GM18909 (cell line): ENCODE results near the gene ECT2L.

ENCODE experiments used
- ATAC-seq: cut with Tn5 transposase; IDR thresholded peaks from one replicate; pipeline ENCODE4 v1.9.1; 2021; ENCODE audit warnings: mild to moderate bottlenecking; ENCODE audit not compliant: unreplicated experiment, poor library complexity

The ECT2L gene

DNA sequence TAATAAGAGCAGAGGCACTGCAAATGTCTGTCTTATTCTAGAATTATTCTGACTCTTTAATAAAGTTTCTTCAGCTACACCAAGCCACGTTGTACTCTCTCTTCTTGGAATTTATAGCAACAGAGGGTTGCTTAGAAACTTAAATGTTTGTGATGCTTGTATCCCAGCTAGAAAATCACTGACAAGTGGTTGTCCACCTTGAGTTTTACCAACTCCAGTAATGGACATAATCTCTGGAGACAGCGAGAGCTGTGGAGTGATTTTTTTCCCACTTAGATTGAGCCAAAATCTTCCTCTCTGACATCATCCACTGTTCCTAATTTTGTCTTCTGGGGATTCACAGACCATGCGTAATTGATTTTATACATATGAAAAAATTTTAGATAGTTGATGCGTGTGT lies 8.0 kb downstream of the ECT2L start:
- ATAC-seq, result no peak

DNA sequence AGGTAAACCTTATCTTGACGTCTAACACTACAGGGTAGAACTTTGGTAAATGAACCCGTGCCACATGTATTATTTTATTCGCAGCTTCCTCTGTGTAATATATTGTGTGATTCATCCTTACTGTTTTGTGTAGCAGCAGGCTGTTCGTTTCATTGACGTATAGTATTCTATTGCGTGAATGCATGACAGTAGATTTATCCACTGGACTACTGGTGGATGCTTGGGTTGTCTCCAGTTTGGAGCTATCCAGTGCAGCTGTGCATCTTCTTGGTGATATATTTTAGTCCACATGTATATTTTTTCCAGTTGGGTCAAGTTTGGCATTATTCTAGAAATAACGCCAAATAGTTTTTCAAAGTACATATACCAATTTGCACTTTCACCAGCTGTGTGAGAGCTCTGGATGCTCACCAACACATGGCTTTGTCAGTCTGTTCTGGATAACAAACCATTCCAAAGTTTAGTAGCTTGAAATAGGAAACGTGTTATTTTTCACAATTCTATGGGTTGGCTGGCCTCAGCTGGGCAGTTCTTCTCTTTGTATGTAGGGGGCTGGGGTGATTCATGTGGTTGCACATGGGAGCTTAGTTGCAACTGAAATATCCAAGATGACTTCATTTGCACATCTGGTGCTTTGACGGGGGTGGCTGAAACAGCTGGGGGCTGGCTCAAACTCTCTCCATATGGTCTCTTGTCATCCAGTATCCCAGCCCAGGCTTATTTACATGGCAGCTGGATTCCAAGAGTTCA lies 9.3 kb downstream of the ECT2L start:
- no peak for ATAC-seq

DNA sequence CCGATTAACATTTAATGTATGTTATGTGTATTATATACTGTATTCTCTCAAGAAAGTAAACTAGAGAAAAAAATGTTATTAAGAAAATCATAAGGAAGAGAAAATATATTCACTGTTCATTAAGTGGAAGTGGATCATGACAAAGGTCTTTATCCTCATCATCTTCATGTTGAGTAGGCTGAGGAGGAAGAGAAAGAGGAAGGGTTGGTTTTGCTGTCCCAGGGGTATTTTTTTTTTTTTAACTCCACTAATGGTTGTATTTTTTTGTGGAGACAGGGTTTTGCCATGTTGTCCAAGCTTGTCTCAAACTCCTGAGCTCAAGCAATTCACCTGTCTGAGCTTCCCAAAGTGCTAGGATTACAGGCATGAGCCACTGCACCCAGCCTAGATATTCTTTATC lies 11.0 kb downstream of the ECT2L start:
- no peak for ATAC-seq

DNA sequence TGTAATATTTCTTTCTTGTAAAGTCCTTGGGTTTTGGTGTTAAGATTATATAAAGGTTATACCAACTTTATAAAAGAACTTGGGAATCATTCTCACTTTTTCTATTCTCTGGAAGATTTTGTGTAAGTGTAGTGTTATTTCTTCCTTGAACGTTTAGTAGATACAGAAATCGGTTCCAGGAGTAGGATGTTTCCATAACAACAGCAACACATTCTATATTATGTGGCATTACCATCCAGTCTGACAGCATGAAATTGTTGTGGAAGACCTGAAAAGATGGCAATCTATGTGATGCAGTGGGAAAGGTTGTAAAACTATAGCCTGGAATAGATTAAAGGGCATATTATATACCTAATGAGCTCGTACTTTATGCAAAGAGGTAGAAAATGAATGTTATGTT lies 13.8 kb downstream of the ECT2L start:
- no peak for ATAC-seq

DNA sequence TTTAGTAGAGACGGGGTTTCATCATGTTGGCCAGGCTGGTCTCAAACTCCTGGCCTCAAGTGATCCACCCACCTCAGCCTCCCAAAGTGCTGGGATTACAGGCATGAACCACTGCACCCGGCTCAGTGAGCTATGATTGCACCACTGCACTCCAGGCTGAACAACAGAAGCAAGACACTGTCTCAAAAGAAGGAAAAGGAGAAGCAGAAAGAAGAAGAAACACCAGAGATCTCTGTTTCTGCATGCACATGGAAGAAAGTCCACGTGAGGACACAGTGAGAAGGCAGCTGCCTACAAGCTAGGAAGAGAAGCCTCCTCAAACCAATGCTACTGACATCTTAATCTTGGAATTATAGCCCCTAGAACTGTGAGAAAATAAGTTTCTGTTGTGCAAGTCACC lies 16.0 kb downstream of the ECT2L start:
- ATAC-seq, result no peak

DNA sequence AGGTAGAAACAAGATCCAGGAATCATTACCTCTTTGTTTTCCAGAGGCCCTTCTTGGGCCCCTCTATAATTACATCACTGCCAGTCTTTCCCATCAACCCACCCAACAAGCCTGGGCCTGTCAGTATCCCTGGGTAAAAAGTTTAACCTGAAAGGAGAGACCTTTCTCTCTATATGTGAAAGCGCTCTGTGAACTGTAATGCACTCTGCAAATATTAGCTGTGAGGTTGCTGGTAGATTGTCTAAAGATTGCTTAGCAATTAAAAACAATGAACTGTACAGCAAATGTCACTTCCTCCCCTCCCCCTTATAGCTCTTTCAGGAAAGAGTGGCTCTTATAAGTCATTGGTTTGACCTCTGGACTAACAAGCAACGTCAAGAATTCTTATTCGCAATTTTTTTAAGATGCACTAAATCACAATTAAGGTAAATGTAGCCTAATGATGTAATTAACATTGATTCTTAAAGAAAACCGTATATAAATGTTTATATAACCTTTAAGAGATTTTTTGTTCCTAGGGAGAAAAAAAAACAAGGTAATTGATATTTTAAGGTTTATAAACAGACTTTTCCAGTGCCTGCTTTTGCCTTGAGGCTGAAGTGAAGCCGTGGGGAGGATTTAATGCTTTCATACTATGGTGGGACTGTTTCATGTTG lies 18.4 kb downstream of the ECT2L start:
- ATAC-seq, result no peak

DNA sequence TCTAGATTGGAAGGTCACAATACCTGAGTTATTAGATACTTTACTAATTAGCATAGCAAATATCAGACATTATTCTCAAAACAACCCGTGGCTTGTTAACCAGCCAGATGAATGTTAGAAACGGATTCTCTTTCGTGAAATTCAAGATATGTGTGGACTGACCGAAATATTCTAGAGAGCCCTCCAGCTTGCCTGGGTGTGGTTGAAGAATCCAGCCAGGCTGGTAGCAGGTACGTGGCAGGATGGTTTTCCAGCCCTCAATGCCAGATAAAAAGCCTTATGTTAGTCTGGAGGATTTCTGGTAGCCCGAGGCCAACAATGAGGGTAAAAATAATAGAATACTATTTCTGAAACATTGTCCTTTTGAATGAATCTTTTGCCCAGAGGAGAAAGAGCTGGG lies 19.3 kb downstream of the ECT2L start:
- no peak for ATAC-seq

DNA sequence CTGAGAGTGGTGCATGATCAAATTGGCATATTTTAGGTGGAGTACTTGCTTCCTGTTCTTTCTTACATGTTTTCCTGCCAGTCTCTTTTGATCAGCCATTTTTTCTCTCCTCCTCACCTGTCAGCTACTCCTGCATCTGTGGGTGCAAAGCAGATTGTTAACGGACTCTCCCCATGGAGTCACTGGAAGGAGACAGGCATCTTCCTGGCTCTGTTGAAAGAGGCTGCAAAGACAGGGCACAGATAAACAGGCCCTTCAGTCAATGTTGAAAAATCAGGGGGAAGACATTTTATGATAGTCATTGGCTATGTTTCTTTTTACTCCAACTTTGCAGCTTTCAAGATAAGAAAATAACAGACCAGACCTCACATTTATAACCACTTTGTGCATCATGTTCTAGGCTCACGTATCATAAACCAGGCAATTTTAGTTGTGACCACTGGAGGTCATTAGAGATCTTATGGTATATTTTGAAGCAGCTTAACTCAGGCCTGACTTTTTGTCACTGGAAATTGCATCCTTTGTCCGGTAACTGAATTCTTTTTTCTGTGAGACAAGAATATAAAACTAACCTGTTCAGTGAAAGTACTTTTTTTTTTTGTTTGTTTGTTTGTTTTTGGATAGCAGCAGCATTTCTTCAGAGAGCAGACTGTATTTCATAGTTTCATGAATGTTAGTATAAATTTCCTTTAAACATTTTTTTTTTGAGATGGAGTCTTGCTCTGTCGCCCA lies 20.1 kb downstream of the ECT2L start:
- ATAC-seq, result peak; percentile 64

DNA sequence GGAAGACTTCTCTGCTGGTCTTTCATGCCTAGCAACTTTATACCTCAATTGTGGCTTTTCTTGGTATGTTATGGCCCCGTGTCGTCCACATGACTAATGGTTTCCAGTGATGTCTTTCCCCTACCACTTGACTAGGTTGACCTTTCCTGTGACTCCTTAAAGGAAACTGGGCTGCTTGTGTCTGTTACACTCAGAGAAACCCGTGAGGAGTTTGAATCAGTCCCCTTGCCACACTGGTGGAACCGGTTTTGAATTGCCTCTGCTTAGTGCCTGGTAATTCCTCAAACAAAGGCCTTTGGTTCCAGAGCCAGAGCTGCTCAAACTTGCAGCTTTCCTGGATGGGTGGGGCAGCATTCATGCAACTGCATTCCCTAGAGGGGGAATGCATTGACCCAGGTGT lies 21.9 kb downstream of the ECT2L start:
- ATAC-seq, result no peak

DNA sequence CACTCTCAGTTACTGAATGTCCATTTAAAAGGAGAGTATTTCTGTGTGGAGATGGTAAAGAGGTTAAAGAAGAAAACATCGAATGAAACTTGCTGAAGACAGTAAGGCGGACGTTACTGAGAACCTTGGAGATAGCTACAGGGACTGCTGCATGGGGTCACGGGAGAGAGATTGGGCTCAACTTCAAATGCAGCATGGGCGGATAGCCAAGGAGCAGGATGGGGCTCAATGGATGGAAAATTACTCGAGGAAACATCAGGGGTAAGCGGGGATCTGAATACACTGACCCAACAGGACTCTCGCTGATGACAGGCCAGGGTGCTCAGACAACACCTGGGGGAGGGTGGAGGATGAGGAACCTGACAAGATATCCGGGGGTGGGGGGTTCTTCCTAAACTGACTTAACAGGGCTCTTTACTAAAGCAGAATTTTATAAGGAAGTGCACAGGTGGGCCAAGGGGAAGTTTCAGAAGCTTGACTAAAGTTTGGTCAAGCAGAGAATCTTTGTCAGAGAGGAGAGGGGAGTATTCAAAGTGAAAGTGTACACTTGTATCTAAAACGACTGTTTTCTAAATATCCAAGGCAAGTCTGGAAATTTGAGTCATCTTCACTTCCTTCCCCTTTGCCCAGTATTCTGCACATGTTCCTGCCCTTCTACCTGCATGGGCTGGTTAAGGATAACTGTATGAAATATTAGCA lies 22.8 kb downstream of the ECT2L start:
- peak; percentile 80 for ATAC-seq

DNA sequence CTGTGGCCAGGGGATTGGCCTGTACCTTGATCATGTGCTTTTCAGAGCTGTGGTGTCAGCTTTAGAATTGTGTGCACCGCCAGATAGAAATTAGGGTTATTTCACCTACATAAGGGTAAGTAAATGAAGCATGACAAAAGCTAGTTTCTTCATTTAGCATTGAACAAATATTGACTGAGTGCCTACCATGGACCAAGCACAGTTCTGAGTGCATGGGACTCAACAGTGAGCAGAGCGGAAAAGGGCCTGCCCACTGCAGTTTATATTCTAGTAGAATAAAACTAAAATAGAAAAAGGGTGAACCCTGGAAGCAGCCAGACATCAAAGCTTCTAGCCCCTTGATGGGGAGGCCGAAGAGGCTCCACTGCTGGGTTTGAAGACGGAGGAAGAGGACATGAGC lies 25.6 kb downstream of the ECT2L start:
- no peak for ATAC-seq

DNA sequence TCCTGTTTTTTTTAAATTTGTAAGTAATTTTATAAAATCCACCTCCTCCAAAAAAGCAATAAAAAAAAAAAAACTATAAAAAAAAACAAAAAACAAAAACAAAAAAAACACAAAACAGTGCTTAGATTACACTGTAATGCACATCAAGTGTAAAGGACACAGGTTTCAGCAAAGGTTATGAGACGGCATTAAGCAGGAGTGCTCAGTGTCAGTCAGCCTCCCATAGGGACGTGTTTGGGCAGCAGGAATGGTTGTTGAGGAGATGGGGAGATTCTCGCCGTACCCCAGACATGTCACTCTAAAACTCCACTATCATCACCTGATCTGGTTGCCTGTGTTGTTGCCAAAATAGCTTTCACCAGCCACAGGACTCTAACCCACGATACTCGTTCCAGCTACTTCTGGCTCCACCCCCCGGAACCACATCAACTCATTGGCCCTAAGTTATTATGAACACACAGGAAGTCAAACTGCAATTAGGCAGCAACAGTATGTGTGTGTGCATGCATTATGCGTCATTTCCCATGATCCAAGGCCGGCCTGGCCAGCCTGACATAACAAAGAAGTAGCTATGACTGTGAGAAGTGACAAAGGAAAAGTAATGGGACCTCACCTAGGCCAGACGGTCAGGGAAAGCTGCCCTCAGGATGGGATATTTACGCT lies 28.7 kb downstream of the ECT2L start:
- ATAC-seq, result no peak

DNA sequence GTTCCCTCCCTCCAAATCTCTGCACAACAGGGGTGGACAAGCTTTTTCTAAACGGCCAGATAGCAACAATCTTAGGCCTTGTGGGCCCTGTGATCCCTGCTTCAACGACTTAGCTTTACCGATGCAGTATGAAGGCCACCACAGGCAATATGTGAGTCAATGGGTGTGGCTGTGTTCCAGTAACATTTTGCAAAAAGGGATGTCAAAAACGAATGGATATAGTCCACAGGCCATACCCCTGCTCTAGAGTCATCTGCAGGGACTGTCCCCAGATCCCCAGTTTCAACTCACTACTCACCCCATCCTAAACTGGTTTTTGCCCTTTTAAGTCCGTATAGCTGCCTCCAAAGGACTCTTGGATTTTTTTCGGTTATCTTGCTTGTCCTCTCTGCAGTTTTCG lies 34.4 kb downstream of the ECT2L start:
- no peak for ATAC-seq

DNA sequence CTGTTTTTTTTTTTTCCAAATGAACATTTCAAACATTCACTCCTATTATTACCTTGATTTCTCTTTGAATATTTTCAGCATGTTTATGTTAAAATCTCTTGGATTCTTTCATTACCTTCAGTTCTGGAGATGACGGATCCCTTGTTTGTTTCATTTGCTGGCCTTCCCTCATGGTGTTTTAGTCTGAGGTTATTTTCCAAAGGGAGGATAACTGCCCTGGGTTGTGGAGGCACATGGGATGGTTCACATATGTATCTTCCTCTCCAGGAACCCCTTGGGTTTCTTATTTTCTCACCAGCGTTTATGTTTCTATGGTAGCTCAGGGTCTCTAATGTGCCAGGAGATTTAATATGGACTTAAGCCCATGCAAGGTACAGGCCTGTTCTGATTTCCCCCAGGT lies 36.3 kb downstream of the ECT2L start:
- ATAC-seq, result no peak

DNA sequence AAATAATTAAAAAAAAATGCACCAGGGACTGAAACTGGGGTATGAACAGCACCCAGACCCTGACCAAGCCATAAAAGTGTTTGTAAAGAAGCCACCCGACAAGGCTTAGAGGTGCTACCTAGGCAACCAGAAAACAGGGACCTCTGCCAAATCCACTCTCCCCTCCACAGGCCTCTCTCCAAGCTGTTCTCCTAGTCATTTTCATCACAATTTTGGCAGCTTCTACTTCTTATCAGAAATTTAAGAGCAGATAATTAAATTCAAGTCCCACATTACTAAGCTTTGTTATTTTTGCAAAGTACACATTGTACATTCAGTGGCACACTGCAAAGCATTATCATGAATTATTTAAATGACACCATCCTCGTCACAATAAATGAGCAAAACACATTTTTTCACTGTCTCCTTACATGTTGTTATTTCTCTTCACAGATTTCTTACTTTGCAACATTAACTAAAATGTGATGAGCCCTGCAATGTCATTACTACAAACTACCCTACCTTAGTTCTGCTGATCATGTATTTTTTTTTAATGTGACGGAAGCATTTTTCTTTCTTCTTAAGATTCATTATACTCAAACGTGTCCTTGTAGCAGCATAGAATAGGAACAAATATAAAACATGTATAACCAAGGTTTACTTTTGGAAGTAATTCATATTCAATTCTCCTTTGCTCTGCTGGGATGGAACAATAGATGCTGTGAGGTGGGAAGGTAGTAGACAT lies 38.1 kb downstream of the ECT2L start:
- ATAC-seq, result no peak

DNA sequence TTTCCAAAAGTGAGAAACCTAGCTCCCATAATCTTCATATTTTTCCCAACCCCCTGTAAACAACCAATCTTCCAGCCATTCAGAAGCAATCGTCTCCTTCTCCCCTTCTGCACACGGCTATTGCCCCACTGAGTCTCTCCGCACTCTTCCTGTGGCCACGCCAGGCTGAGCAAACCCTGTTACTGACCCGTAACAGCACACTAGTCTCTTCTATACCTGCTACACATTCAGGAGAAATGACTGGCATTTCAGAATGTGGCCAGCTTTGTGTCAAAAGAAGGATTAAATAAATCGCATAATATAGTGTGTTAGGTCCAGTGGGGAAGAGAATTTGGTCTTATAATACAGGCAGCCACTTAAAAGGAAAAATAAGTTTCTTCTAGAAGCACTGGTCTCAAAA lies 41.4 kb downstream of the ECT2L start:
- no peak for ATAC-seq

DNA sequence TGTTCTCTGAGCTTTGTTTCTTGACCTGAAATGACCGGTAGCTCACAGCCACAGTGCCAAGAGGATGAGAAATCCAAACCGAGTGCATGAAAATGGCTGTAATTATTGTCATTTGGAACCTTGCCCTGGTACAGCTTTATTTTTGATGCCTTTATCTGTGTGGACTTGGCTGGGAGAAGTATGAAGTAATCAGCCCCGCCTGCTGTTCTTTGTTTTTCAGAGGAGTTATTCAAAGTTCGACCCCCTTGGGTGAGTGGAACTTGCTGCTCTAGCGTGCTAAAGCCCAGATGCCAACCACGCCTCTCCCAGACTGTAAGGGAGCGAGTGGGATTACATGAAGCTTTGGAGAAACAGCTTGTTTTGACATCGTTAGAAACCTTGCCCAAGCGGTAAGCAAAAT lies 48.3 kb downstream of the ECT2L start:
- ATAC-seq, result no peak

DNA sequence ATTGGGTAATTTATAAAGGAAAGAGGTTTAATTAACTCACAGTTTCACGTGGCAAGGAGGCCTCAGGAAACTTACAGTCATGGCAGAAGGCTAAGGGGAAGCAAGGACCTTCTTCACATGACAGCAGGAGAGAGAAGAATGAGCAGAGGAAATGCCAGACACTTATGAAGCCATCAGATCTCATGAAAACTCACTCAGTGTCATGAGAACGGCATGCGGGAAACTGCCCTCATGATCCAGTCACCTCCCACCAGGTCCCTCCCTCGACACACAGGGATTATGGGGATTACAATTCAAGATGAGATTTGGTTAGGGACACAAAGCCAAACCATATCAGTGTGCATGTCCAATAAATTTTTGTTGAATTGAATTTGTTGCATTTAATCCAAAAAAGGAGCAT lies 52.0 kb downstream of the ECT2L start:
- no peak for ATAC-seq

DNA sequence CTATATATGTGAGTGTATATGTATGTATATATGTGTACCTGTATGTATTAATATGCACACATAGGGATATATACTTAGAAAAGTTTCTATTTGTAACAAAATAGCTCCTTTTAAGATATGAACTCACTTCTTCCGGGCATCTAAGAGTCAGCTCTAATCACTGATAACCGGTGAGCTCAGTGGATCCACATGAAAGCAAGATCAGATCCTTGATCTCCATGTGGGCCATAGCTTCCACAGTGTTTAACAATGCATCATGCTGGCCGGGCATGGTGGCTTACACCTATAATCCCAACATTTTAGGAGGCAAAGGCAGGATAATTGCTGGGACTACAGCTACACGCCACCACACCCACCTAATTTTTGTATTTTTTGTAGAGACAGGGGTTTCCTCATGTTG lies 52.6 kb downstream of the ECT2L start:
- ATAC-seq, result no peak

DNA sequence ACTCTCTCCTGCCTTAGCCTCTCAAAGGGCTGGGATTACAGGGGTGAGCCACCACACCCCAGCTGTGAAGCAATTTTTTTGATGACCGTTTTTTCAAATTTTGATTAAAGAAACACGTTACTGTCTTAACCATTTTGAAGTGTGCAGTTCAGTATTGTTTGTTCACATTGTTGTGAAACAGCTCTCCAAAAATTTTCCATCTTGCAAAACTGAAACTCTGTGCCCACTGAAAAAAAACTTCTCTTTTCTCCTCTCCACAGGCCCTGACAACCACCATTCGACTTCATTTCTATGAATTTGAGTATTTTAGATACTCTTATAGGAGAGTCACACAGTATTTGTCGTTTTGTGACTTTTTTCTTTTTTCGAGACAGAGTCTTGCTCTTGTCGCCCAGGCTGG lies 53.9 kb downstream of the ECT2L start:
- ATAC-seq, result no peak
